ENCODE results near the gene F2R.
"Not testable (repeated sequence)": the region's sequence is repeated elsewhere in the genome, so short reads cannot be mapped to it uniquely, and the experiment has no call there.

The F2R gene

GRCh38 chr5:76677849-76678472 lies 38.0 kb upstream of the F2R start:
- Histone ChIP-seq H3K23ac (ENCODE audit: low read depth, low read length, poor library complexity) (no peak overlapping the region), H2BK12ac (ENCODE audit: low read length) (no peak overlapping the region), H3K4me3 (ENCODE audit: low read length in 2 of 2) (no peak overlapping the region), H2BK5ac (ENCODE audit: low read length) (no peak overlapping the region), H2BK120ac (ENCODE audit: low read depth, low read length) (no peak overlapping the region), H3K9me3 (replicated peaks in 1 of 2; ENCODE audit: control insufficient read depth in 2 of 2, insufficient read depth in 1 of 2, low read depth in 1 of 2, low read length in 2 of 2) (no peaks in the 10 kb centered on the region), H2AFZ (ENCODE audit: low read length) (no peak overlapping the region), H3K9ac (ENCODE audit: low read depth, low read length, poor library complexity) (no peak overlapping the region), H3K36me3 (replicated peaks in 1 of 2; ENCODE audit: control insufficient read depth in 2 of 2, insufficient read depth in 2 of 2, low read length in 2 of 2) (peaks cover 0 to 47% of the 10 kb centered on the region in 2 donors), H3K4me2 (ENCODE audit: insufficient read depth, low read length, poor library complexity, severe bottlenecking) (no peak overlapping the region), H2BK15ac (ENCODE audit: low read length) (no peak overlapping the region), H3K4ac (ENCODE audit: low read length) (no peak overlapping the region), H3K27ac (replicated peaks; ENCODE audit: low read length) (no peak overlapping the region), H3K27me3 (ENCODE audit: control insufficient read depth in 3 of 3, insufficient read depth in 3 of 3, low read depth in 1 of 3, low read length in 3 of 3) (no peaks in the 10 kb centered on the region), H3K79me1 (ENCODE audit: low read depth, low read length) (no peaks in the 10 kb centered on the region), H2AK5ac (ENCODE audit: low read depth, low read length) (no peak overlapping the region), H3K4me1 (ENCODE audit: control insufficient read depth in 2 of 2, insufficient read depth in 1 of 2, low read depth in 1 of 2, low read length in 2 of 2) (no peaks in the 10 kb centered on the region), H3K14ac (ENCODE audit: low read length) (no peak overlapping the region), H4K8ac (ENCODE audit: low read depth, low read length) (no peak overlapping the region), H3K18ac (ENCODE audit: low read length) (no peak overlapping the region), H4K91ac (ENCODE audit: low read depth, low read length, poor library complexity) (no peak overlapping the region)
- no CpG with 5 or more reads among the region's 8 CpGs for WGBS, 2 donors (ENCODE audit: extremely low coverage in 2 of 2, insufficient read length in 2 of 2, insufficient replicate concordance in 1 of 2)
- DNase-seq (ENCODE audit: low spot score): no peak

GRCh38 chr5:76679231-76679630 lies 36.7 kb upstream of the F2R start:
- no peak for DNase-seq (ENCODE audit: low spot score)
- Histone ChIP-seq H3K79me1 (ENCODE audit: low read depth, low read length) (no peaks in the 10 kb centered on the region), H3K9ac (ENCODE audit: low read depth, low read length, poor library complexity) (no peak overlapping the region), H3K27me3 (ENCODE audit: control insufficient read depth in 3 of 3, insufficient read depth in 3 of 3, low read depth in 1 of 3, low read length in 3 of 3) (no peaks in the 10 kb centered on the region), H2BK120ac (ENCODE audit: low read depth, low read length) (no peak overlapping the region), H3K18ac (ENCODE audit: low read length) (no peak overlapping the region), H4K8ac (ENCODE audit: low read depth, low read length) (no peak overlapping the region), H3K27ac (replicated peaks; ENCODE audit: low read length) (no peak overlapping the region), H3K4me1 (ENCODE audit: control insufficient read depth in 2 of 2, insufficient read depth in 1 of 2, low read depth in 1 of 2, low read length in 2 of 2) (no peaks in the 10 kb centered on the region), H2AK5ac (ENCODE audit: low read depth, low read length) (no peak overlapping the region), H3K23ac (ENCODE audit: low read depth, low read length, poor library complexity) (no peak overlapping the region), H3K4me2 (ENCODE audit: insufficient read depth, low read length, poor library complexity, severe bottlenecking) (no peak overlapping the region), H3K36me3 (replicated peaks in 1 of 2; ENCODE audit: control insufficient read depth in 2 of 2, insufficient read depth in 2 of 2, low read length in 2 of 2) (peaks cover 0 to 43% of the 10 kb centered on the region in 2 donors), H2BK12ac (ENCODE audit: low read length) (no peak overlapping the region), H2BK15ac (ENCODE audit: low read length) (no peak overlapping the region), H3K4me3 (ENCODE audit: low read length in 2 of 2) (no peak overlapping the region), H4K91ac (ENCODE audit: low read depth, low read length, poor library complexity) (no peak overlapping the region), H3K14ac (ENCODE audit: low read length) (no peak overlapping the region), H2AFZ (ENCODE audit: low read length) (no peak overlapping the region), H2BK5ac (ENCODE audit: low read length) (no peak overlapping the region), H3K4ac (ENCODE audit: low read length) (no peak overlapping the region), H3K9me3 (replicated peaks in 1 of 2; ENCODE audit: control insufficient read depth in 2 of 2, insufficient read depth in 1 of 2, low read depth in 1 of 2, low read length in 2 of 2) (no peaks in the 10 kb centered on the region)
- no CpG with 5 or more reads among the region's 3 CpGs for WGBS, 2 donors (ENCODE audit: extremely low coverage in 2 of 2, insufficient read length in 2 of 2, insufficient replicate concordance in 1 of 2)

GRCh38 chr5:76680826-76681225 lies 35.1 kb upstream of the F2R start:
- not testable (repeated sequence) for H2BK15ac ChIP-seq (ENCODE audit: low read length); H2BK120ac ChIP-seq (ENCODE audit: low read depth, low read length); H3K4me2 ChIP-seq (ENCODE audit: insufficient read depth, low read length, poor library complexity, severe bottlenecking); DNase-seq (ENCODE audit: low spot score); H3K9ac ChIP-seq (ENCODE audit: low read depth, low read length, poor library complexity); H3K4ac ChIP-seq (ENCODE audit: low read length); H3K27ac ChIP-seq (replicated peaks; ENCODE audit: low read length); H3K4me1 ChIP-seq (ENCODE audit: control insufficient read depth in 2 of 2, insufficient read depth in 1 of 2, low read depth in 1 of 2, low read length in 2 of 2); H3K4me3 ChIP-seq (ENCODE audit: low read length in 2 of 2); H3K27me3 ChIP-seq (ENCODE audit: control insufficient read depth in 3 of 3, insufficient read depth in 3 of 3, low read depth in 1 of 3, low read length in 3 of 3); H2AK5ac ChIP-seq (ENCODE audit: low read depth, low read length); H4K8ac ChIP-seq (ENCODE audit: low read depth, low read length); H4K91ac ChIP-seq (ENCODE audit: low read depth, low read length, poor library complexity); H3K79me1 ChIP-seq (ENCODE audit: low read depth, low read length); H3K23ac ChIP-seq (ENCODE audit: low read depth, low read length, poor library complexity); H3K18ac ChIP-seq (ENCODE audit: low read length); H3K9me3 ChIP-seq (replicated peaks in 1 of 2; ENCODE audit: control insufficient read depth in 2 of 2, insufficient read depth in 1 of 2, low read depth in 1 of 2, low read length in 2 of 2); H2BK5ac ChIP-seq (ENCODE audit: low read length); H3K14ac ChIP-seq (ENCODE audit: low read length); H2AFZ ChIP-seq (ENCODE audit: low read length); H2BK12ac ChIP-seq (ENCODE audit: low read length)
- peaks cover 0 to 37% of the 10 kb centered on the region in 2 donors for H3K36me3 ChIP-seq (replicated peaks in 1 of 2; ENCODE audit: control insufficient read depth in 2 of 2, insufficient read depth in 2 of 2, low read length in 2 of 2)
- no CpG with 5 or more reads among the region's 4 CpGs for WGBS, 2 donors (ENCODE audit: extremely low coverage in 2 of 2, insufficient read length in 2 of 2, insufficient replicate concordance in 1 of 2)

GRCh38 chr5:76681287-76681686 lies 34.6 kb upstream of the F2R start:
- WGBS, 2 donors (ENCODE audit: extremely low coverage in 2 of 2, insufficient read length in 2 of 2, insufficient replicate concordance in 1 of 2): no CpG with 5 or more reads among the region's 4 CpGs

More at GRCh38 chr5:76681287-76681686, 34.6 kb upstream of the F2R start:
- Histone ChIP-seq H2BK15ac (ENCODE audit: low read length) (no peak overlapping the region), H4K8ac (ENCODE audit: low read depth, low read length) (no peak overlapping the region), H3K4me1 (ENCODE audit: control insufficient read depth in 2 of 2, insufficient read depth in 1 of 2, low read depth in 1 of 2, low read length in 2 of 2) (no peaks in the 10 kb centered on the region), H3K23ac (ENCODE audit: low read depth, low read length, poor library complexity) (no peak overlapping the region), H3K9ac (ENCODE audit: low read depth, low read length, poor library complexity) (no peak overlapping the region), H2AFZ (ENCODE audit: low read length) (no peak overlapping the region), H3K4me2 (ENCODE audit: insufficient read depth, low read length, poor library complexity, severe bottlenecking) (no peak overlapping the region), H3K9me3 (replicated peaks in 1 of 2; ENCODE audit: control insufficient read depth in 2 of 2, insufficient read depth in 1 of 2, low read depth in 1 of 2, low read length in 2 of 2) (no peaks in the 10 kb centered on the region), H3K79me1 (ENCODE audit: low read depth, low read length) (no peaks in the 10 kb centered on the region), H3K27me3 (ENCODE audit: control insufficient read depth in 3 of 3, insufficient read depth in 3 of 3, low read depth in 1 of 3, low read length in 3 of 3) (no peaks in the 10 kb centered on the region), H3K4ac (ENCODE audit: low read length) (no peak overlapping the region), H2BK5ac (ENCODE audit: low read length) (no peak overlapping the region), H3K14ac (ENCODE audit: low read length) (no peak overlapping the region), H4K91ac (ENCODE audit: low read depth, low read length, poor library complexity) (no peak overlapping the region), H3K36me3 (replicated peaks in 1 of 2; ENCODE audit: control insufficient read depth in 2 of 2, insufficient read depth in 2 of 2, low read length in 2 of 2) (peaks cover 0 to 33% of the 10 kb centered on the region in 2 donors), H3K4me3 (ENCODE audit: low read length in 2 of 2) (no peak overlapping the region), H2BK12ac (ENCODE audit: low read length) (no peak overlapping the region), H3K27ac (replicated peaks; ENCODE audit: low read length) (no peak overlapping the region), H3K18ac (ENCODE audit: low read length) (no peak overlapping the region), H2AK5ac (ENCODE audit: low read depth, low read length) (no peak overlapping the region), H2BK120ac (ENCODE audit: low read depth, low read length) (no peak overlapping the region)
- no peak for DNase-seq (ENCODE audit: low spot score)
